OCI-LY3 (cell line): ENCODE results near the gene GARIN5B.

ENCODE experiments used
- EZH2phosphoT487 ChIP-seq: fragments of 200-600 bp; shearing (Covaris generic); IDR thresholded peaks from 2 replicates; pipeline ENCODE4 v1.6.1; 2018; ENCODE audit warnings: antibody characterized with exemption, mixed run types, low read depth
- TF ChIP-seq, protein P1 (sequence below): fragments of 200-600, 300-600 bp; sonication (generic); IDR thresholded peaks from 2 replicates; pipeline ENCODE4 v1.5.1; 2014; ENCODE audit warnings: antibody characterized with exemption, low read length, low read depth

DNA sequence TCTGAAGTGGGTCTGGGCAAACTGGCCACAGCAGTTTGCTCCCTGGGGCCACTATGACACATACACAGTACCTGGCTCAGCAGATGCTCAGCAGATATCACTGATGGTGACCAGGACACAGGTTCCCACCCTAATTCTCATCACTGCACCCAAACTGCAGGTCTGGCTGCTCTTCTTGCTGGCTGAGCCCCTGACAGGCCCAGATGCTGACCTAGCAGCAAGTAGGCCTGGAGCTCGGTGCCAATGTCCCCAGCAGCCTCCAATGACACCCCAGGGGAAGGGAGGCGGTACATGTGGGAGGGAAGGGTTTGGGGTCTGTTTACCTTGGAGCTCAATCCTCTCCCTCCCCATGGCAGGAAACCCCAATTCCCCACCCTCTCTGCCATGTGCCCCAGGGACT lies 39.4 kb upstream of the GARIN5B start:
- TF ChIP-seq, protein P1, sequence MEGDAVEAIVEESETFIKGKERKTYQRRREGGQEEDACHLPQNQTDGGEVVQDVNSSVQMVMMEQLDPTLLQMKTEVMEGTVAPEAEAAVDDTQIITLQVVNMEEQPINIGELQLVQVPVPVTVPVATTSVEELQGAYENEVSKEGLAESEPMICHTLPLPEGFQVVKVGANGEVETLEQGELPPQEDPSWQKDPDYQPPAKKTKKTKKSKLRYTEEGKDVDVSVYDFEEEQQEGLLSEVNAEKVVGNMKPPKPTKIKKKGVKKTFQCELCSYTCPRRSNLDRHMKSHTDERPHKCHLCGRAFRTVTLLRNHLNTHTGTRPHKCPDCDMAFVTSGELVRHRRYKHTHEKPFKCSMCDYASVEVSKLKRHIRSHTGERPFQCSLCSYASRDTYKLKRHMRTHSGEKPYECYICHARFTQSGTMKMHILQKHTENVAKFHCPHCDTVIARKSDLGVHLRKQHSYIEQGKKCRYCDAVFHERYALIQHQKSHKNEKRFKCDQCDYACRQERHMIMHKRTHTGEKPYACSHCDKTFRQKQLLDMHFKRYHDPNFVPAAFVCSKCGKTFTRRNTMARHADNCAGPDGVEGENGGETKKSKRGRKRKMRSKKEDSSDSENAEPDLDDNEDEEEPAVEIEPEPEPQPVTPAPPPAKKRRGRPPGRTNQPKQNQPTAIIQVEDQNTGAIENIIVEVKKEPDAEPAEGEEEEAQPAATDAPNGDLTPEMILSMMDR: no peak
- no peak for TF ChIP-seq EZH2phosphoT487
